ENCODE measurements around the gene POC1A.

POC1A gene

GRCh38 chr3:52118156-52118875, 35.9 kb downstream of the POC1A start:
- intact Hi-C loops (cut with DNase I) = no loop called here
- DNase-seq = peak in 3 of 10 donors; percentile 50 to 64 (median 59)

GRCh38 chr3:52117537-52117936, 36.7 kb downstream of the POC1A start:
- DNase-seq = peak in 3 of 10 donors; percentile 7 to 66 (median 26)
- intact Hi-C loops (cut with DNase I) = no loop called here

- intact Hi-C loops (cut with DNase I) = no loop called here
- DNase-seq = peak in 2 of 10 donors; percentile 27 to 31
Observed at GRCh38 chr3:52112056-52112455, 42.2 kb downstream of the POC1A start.

GRCh38 chr3:52110502-52110901, 43.7 kb downstream of the POC1A start:
- peak in 3 of 10 donors; percentile 4 to 21 (median 6) for DNase-seq
- intact Hi-C loops (cut with DNase I) = no loop called here

- peak in 3 of 10 donors; percentile 25 to 68 (median 33) for DNase-seq
- intact Hi-C loops (cut with DNase I) = loop anchor here (5.0 kb wide), 1 partner anchor 52 kb away; the partner anchor contains the start of gene DUSP7
Observed at GRCh38 chr3:52109611-52110301, 44.5 kb downstream of the POC1A start.

GRCh38 chr3:52108302-52109232, 45.7 kb downstream of the POC1A start:
- peak in 8 of 10 donors; percentile 51 to 94 (median 66) for DNase-seq
- intact Hi-C loops (cut with DNase I) = loop anchor here (5.0 kb wide), 1 partner anchor 51 kb away; the partner anchor contains the start of gene DUSP7

GRCh38 chr3:52106951-52107611, 47.1 kb downstream of the POC1A start:
- intact Hi-C loops (cut with DNase I) = loop anchor here (5.0 kb wide), 1 partner anchor 50 kb away; the partner anchor contains the start of gene DUSP7
- DNase-seq = peak in 3 of 10 donors; percentile 72 to 74 (median 73)

GRCh38 chr3:52104684-52105640, 49.3 kb downstream of the POC1A start:
- peak in 3 of 10 donors; percentile 25 to 60 (median 59) for DNase-seq
- intact Hi-C loops (cut with DNase I) = loop anchor here (5.0 kb wide), 1 partner anchor 48 kb away; the partner anchor contains the start of gene DUSP7

GRCh38 chr3:52102934-52103333, 51.3 kb downstream of the POC1A start:
- intact Hi-C loops (cut with DNase I) = no loop called here
- no peak for DNase-seq

- intact Hi-C loops (cut with DNase I) = no loop called here
- DNase-seq = peak in 3 of 10 donors; percentile 7 to 19 (median 18)
Observed at GRCh38 chr3:52099001-52099401, 55.2 kb downstream of the POC1A start.

GRCh38 chr3:52097851-52098507, 56.2 kb downstream of the POC1A start:
- peak in 3 of 10 donors; percentile 9 to 25 (median 14) for DNase-seq
- intact Hi-C loops (cut with DNase I) = no loop called here

GRCh38 chr3:52095990-52096775, 58.0 kb downstream of the POC1A start:
- intact Hi-C loops (cut with DNase I) = no loop called here
- peak in 3 of 10 donors; percentile 33 to 67 (median 36) for DNase-seq

- intact Hi-C loops (cut with DNase I) = no loop called here
- peak in 3 of 10 donors; percentile 52 to 60 (median 56) for DNase-seq
Observed at GRCh38 chr3:52094571-52095485, 59.4 kb downstream of the POC1A start.

- DNase-seq = peak in 3 of 10 donors; percentile 28 to 51 (median 35)
- intact Hi-C loops (cut with DNase I) = no loop called here
Observed at GRCh38 chr3:52093756-52094545, 60.3 kb downstream of the POC1A start.

- DNase-seq = peak in 3 of 10 donors; percentile 43 to 77 (median 51)
- intact Hi-C loops (cut with DNase I) = no loop called here
Observed at GRCh38 chr3:52092891-52093290, 61.3 kb downstream of the POC1A start.
